ENCODE results near the gene CABP2. TPM values are rescaled to one million over a fixed set of nuclear protein-coding genes. Genes with fewer than 3 reads are reported as not detected.

The CABP2 gene
- total RNA-seq, 6 experiments from 2014 or later = not detected

GRCh38 chr11:67505605-67506396 lies 17.4 kb downstream of the CABP2 start:
- peaks cover 5% of the 10 kb centered on the region for H3K36me3 Mint-ChIP-seq (ENCODE audit: low read depth)
- no peaks in the 10 kb centered on the region for H3K9me3 Mint-ChIP-seq
- peak overlapping the region; percentile 91 for H3K27ac Mint-ChIP-seq
- peaks cover 11% of the 10 kb centered on the region for H3K27me3 Mint-ChIP-seq (ENCODE audit: insufficient read depth)
- H3K4me3 Mint-ChIP-seq = peak overlapping the region; percentile 85
- peak; percentile 96 for TF ChIP-seq CTCF (IDR thresholded peaks at IDR 0.05)
- DNase-seq = peak; percentile 85
- peaks cover 42% of the 10 kb centered on the region for H3K4me1 Mint-ChIP-seq (ENCODE audit: low read depth)

GRCh38 chr11:67504950-67505581 lies 18.2 kb downstream of the CABP2 start, which contains the start of gene PITPNM1:
Gene PITPNM1 (minus strand): TSS chr11:67505363. CDS start chr11:67504180, 1,183 bp downstream.
- Mint-ChIP-seq H3K4me3 (peak within 1 kb of the TSS; percentile 89), H3K27ac (peak within 1 kb of the TSS; percentile 91), H3K36me3 (ENCODE audit: low read depth) (peaks cover 9% of the 10 kb centered on the region), H3K27me3 (ENCODE audit: insufficient read depth) (peaks cover 11% of the 10 kb centered on the region), H3K9me3 (no peaks in the 10 kb centered on the region), H3K4me1 (ENCODE audit: low read depth) (peaks cover 45% of the 10 kb centered on the region)
- DNase-seq = no peak
- no peak for TF ChIP-seq CTCF (IDR thresholded peaks at IDR 0.05)

GRCh38 chr11:67504005-67504949 lies 19.0 kb downstream of the CABP2 start:
- peaks cover 9% of the 10 kb centered on the region for H3K36me3 Mint-ChIP-seq (ENCODE audit: low read depth)

GRCh38 chr11:67503119-67504004 lies 19.9 kb downstream of the CABP2 start:
- H3K27ac Mint-ChIP-seq = no peak overlapping the region
- no peak for TF ChIP-seq CTCF (IDR thresholded peaks at IDR 0.05)
- H3K9me3 Mint-ChIP-seq = no peaks in the 10 kb centered on the region

More at GRCh38 chr11:67504005-67504949, 19.0 kb downstream of the CABP2 start:
- Mint-ChIP-seq H3K9me3 (no peaks in the 10 kb centered on the region), H3K27ac (peak overlapping the region; percentile 75), H3K4me3 (peak overlapping the region; percentile 89), H3K4me1 (ENCODE audit: low read depth) (peaks cover 37% of the 10 kb centered on the region), H3K27me3 (ENCODE audit: insufficient read depth) (peaks cover 10% of the 10 kb centered on the region)
- no peak for TF ChIP-seq CTCF (IDR thresholded peaks at IDR 0.05)
- DNase-seq = no peak

More at GRCh38 chr11:67503119-67504004, 19.9 kb downstream of the CABP2 start:
- Mint-ChIP-seq H3K36me3 (ENCODE audit: low read depth) (peaks cover 9% of the 10 kb centered on the region), H3K4me3 (peak overlapping the region; percentile 39), H3K27me3 (ENCODE audit: insufficient read depth) (peaks cover 3% of the 10 kb centered on the region; the same call in 1 of the 2 replicates), H3K4me1 (ENCODE audit: low read depth) (peaks cover 30% of the 10 kb centered on the region)
- DNase-seq = no peak

Data from HFFc6 (cell line).